Esophagus muscularis mucosa (tissue), 4 donors: ENCODE results near the gene HIP1R. TPM values are rescaled to one million over a fixed set of nuclear protein-coding genes. Genes with fewer than 3 reads are reported as not detected.

Experiments used
- DNase-seq: peaks from one replicate; pipeline ENCODE4 v3.0.0-alpha.2; 2017; ENCODE audit errors: extremely low spot score
- H3K27ac ChIP-seq, 4 donors: fragments of 200-600 bp; sonication (generic); replicated peaks in 1 of 4; 1 replicate in 3 of 4; 2 replicates in 1 of 4; pipeline ENCODE4 v1.5.1; 2016 to 2019; ENCODE audit warnings: mild to moderate bottlenecking in 1 of 4
- H3K27me3 ChIP-seq, 4 donors: fragments of 200-600 bp; sonication (generic); one replicate each; pipeline versions ENCODE4 v1.5.1 to v1.6.0; 2016 to 2019
- H3K36me3 ChIP-seq, 4 donors: fragments of 200-600 bp; sonication (generic); one replicate each; pipeline ENCODE4 v1.5.1; 2016 to 2019
- H3K4me1 ChIP-seq, 4 donors: fragments of 200-600 bp; sonication (generic); one replicate each; pipeline ENCODE4 v1.5.1; 2016 to 2019
- H3K4me3 ChIP-seq, 4 donors: fragments of 200-600 bp; sonication (generic); 1 replicate in 2 of 4; 2 replicates in 2 of 4; pipeline ENCODE4 v1.5.1; 2016 to 2019; ENCODE audit warnings: mild to moderate bottlenecking in 4 of 4, moderate library complexity in 1 of 4
- H3K9me3 ChIP-seq, 4 donors: fragments of 200-600 bp; sonication (generic); 1 replicate in 3 of 4; 2 replicates in 1 of 4; pipeline ENCODE4 v1.5.1; 2016 to 2019
- EP300 ChIP-seq: sonication (generic); formaldehyde crosslinking; IDR thresholded peaks from one replicate; pipeline ENCODE4 v1.6.1; 2017; ENCODE audit warnings: antibody characterized with exemption
- POLR2A ChIP-seq: fragments of 450-650 bp; IDR thresholded peaks from one replicate; pipeline ENCODE4 v1.6.1; 2017; ENCODE audit warnings: antibody characterized with exemption, moderate library complexity, mild to moderate bottlenecking, low read depth
- POLR2AphosphoS5 ChIP-seq, 2 donors: sonication (generic); formaldehyde crosslinking; IDR thresholded peaks; one replicate each; pipeline ENCODE4 v1.6.1; 2017; ENCODE audit warnings: antibody characterized with exemption in 2 of 2
- WGBS: methylation state at CpG from one replicate; pipeline ENCODE4 v1.1.5; 2018; 5-methylcytosine and 5-hydroxymethylcytosine counted together
- intact Hi-C: fragments of 100-400 bp; cut with DNase I; formaldehyde crosslinking; loops from one replicate; pipeline ENCODE4 v1.15.1; 2023
- total RNA-seq, 4 donors: library from RNA; depleted of rRNA; stranded (reverse); fragments of >200 nt; gene quantifications; one replicate each; pipeline versions ENCODE4 v1.1.0 to v1.2.1, GENCODE V29; 2016
- TF ChIP-seq, protein P1 (sequence below), 3 experiments: fragments of 200-600 bp in 2 of 3; fragments of 450-650 bp in 1 of 3; sonication (generic) in 2 of 3; IDR thresholded peaks; one replicate each; pipeline ENCODE4 v1.5.1; 2017 to 2019; ENCODE audit warnings: antibody characterized with exemption in 3 of 3, mild to moderate bottlenecking in 2 of 3, moderate library complexity in 1 of 3

Gene HIP1R
- total RNA-seq, 4 donors from 2014 or later = 13.3 to 38.3 (median 23.7) TPM

DNA sequence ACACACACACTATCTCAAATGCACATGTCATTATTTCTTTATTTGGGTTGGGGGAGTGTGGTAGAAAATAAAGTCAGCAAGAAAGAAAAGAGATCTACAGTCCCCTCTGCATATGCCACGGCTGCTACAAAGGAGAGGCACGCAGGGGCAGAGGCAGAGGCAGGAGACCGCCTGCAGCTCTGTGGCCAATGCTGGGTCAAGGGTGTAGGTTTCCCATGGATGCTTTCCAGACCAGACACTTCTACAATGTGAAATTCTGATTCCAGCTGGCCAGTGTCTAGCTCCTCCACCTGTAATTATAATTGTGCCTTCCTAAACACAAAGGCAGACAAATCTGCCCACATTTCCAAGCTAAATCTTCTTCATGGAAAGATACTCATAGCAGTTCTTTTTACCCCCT, 41.5 kb downstream of the HIP1R start:
- no peak overlapping the region for H3K4me3 ChIP-seq
- H3K9me3 ChIP-seq = no peaks in the 10 kb centered on the region
- H3K27ac ChIP-seq = peak overlapping the region in 3 of 4 donors; percentile 4 to 36 (median 14)
- TF ChIP-seq, protein P1, sequence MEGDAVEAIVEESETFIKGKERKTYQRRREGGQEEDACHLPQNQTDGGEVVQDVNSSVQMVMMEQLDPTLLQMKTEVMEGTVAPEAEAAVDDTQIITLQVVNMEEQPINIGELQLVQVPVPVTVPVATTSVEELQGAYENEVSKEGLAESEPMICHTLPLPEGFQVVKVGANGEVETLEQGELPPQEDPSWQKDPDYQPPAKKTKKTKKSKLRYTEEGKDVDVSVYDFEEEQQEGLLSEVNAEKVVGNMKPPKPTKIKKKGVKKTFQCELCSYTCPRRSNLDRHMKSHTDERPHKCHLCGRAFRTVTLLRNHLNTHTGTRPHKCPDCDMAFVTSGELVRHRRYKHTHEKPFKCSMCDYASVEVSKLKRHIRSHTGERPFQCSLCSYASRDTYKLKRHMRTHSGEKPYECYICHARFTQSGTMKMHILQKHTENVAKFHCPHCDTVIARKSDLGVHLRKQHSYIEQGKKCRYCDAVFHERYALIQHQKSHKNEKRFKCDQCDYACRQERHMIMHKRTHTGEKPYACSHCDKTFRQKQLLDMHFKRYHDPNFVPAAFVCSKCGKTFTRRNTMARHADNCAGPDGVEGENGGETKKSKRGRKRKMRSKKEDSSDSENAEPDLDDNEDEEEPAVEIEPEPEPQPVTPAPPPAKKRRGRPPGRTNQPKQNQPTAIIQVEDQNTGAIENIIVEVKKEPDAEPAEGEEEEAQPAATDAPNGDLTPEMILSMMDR (IDR thresholded peaks at IDR 0.05) = no peak
- TF ChIP-seq POLR2A (no peak), EP300 (no peak)
- no peaks in the 10 kb centered on the region for H3K36me3 ChIP-seq
- H3K4me1 ChIP-seq = peaks cover 81 to 99% (median 98%) of the 10 kb centered on the region in 4 donors
- intact Hi-C loops = no loop called here
- no peak for DNase-seq
- no peaks in the 10 kb centered on the region for H3K27me3 ChIP-seq
- 60% methylated on average over 3 of the region's 3 CpGs for WGBS

DNA sequence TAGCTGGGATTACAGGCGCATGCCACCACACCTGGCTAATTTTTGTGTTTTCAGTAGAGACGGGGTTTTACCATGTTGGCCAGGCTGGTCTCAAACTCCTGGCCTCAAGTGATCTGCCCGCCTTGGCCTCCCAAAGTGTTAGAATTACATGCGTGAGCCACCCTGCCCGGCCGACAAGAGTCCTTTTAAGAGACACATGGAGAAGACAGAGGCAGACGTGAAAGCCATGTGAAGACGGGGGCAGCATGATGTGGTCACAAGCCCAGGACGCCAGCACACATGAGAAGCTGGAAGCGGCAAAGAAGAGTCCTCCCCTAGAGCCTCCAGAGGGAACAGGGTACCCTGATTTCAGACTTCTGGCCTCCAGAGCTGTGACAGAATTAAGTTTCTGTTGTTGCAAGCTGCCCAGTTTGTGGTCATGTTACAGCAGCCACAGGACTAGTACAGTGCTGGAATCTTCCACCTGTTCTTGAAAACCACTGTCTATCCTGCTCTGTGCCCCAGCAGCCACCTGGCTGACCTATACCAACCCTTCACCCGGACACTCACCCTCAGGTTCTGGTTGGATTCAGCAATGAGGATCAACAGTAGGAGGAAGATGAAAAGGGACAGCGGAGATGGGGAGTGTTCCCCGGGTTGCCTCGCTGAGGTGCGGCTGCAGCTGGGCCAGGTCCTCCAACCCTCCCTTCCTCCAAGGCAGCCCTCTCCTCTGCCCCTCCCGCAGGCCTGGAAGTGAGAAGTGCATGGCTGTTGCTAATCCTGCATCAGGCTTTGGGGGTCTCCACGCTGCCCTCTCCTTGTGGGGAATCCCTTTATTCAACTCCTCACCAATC, 43.7 kb downstream of the HIP1R start:
- DNase-seq = no peak
- Histone ChIP-seq H3K27ac (peak overlapping the region in 3 of 4 donors; percentile 17 to 36 (median 22)), H3K4me1 (peaks cover 63 to 92% (median 86%) of the 10 kb centered on the region in 4 donors), H3K36me3 (no peaks in the 10 kb centered on the region), H3K4me3 (no peak overlapping the region), H3K27me3 (no peaks in the 10 kb centered on the region), H3K9me3 (no peaks in the 10 kb centered on the region)
- TF ChIP-seq POLR2A (no peak), POLR2AphosphoS5 (IDR thresholded peaks at IDR 0.05) (no peak)
- intact Hi-C loops = no loop called here
- WGBS = 83% methylated on average over 13 of the region's 17 CpGs

DNA sequence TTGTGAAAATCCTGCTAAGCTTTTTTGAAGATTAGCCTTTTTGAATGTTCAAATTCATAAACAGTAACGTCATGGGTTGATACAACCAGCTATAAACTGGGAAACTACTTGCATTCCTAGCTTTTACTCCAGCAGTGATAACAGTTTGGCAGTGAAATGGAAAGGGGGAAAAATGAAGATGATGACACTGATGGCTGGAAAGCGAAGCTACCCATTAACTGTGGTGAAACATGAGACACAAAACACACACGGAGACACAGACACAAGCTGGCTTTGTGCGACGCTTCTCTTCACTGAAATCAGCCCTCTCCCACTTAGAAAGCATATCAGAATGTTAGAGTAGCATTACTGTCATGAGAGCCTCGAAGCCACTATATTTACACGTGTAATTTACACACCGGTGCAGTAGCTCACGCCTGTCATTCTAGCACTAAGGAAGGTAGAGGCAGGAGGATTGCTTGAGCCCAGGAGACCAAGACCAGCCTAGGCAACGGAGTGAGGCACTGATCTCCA, 45.0 kb downstream of the HIP1R start:
- TF ChIP-seq, protein P1 (IDR thresholded peaks at IDR 0.05) = no peak
- TF ChIP-seq POLR2A (no peak), POLR2AphosphoS5 (IDR thresholded peaks at IDR 0.05) (no peak), EP300 (no peak)
- WGBS = 66% methylated on average over 10 of the region's 10 CpGs
- H3K36me3 ChIP-seq = no peaks in the 10 kb centered on the region
- no peak for DNase-seq
- intact Hi-C loops = no loop called here
- no peak overlapping the region for H3K4me3 ChIP-seq
- H3K4me1 ChIP-seq = peaks cover 67 to 93% (median 85%) of the 10 kb centered on the region in 4 donors
- H3K27ac ChIP-seq = peak overlapping the region; percentile 23 to 57 (median 38)
- H3K9me3 ChIP-seq = no peaks in the 10 kb centered on the region
- H3K27me3 ChIP-seq = no peaks in the 10 kb centered on the region

DNA sequence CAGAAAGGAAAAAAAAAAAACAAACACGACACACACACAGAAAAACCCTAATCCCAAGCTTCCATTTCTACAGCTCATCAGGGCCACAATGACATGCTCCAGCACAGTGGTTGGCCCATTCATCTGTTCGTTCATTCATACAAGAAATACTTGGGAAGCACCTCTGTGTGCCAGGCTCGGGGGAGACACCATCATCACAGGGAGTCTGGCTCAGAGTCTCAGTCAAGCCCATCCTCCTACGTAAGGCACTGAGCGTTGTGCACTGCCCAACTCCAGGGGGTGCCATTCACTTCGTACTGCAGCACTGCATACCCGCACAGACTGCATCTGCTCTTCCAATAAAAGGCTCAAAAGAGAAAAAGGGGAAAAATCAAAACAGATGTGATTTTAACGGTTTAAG, 45.4 kb downstream of the HIP1R start:
- H3K36me3 ChIP-seq = no peaks in the 10 kb centered on the region
- TF ChIP-seq POLR2A (no peak), POLR2AphosphoS5 (IDR thresholded peaks at IDR 0.05) (peak in 1 of 2 donors; percentile 14), EP300 (no peak)
- TF ChIP-seq, protein P1 (IDR thresholded peaks at IDR 0.05) = peak; percentile 27 to 47 (median 42)
- H3K9me3 ChIP-seq = no peaks in the 10 kb centered on the region
- H3K27me3 ChIP-seq = no peaks in the 10 kb centered on the region
- 43% methylated on average over 8 of the region's 8 CpGs for WGBS
- peak overlapping the region; percentile 23 to 57 (median 37) for H3K27ac ChIP-seq
- H3K4me3 ChIP-seq = no peak overlapping the region
- intact Hi-C loops = no loop called here
- DNase-seq = no peak
- peaks cover 62 to 89% (median 80%) of the 10 kb centered on the region in 4 donors for H3K4me1 ChIP-seq

DNA sequence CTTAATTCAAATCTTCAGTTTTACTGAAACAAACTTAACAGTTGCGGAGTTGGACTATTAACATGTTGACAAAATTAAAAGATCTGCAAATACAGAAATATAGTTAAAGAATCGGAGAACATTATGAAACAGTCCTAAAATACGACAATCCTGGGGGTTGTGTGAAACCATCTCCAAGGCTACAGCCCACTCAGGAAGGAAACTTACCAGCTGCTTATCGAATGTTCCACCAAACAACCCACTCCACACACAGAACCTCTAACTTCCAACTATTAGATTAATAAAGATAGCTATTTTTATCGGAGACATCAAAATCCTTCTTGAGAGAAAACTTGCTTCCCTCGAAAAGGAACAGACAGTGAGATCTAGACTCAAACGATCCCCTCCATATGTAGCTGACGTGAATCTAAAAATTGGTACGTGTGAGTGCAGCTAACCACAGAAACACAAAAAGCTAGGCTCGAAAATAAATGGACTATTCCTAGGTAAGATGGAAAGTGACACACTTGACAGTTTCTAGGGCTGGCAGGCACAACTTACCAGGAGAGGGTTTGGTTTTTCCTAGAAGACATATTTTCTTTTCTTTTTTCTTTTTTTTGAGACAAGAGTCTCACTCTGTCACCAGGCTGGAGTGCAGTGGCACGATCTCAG, 47.8 kb downstream of the HIP1R start:
- TF ChIP-seq POLR2AphosphoS5 (IDR thresholded peaks at IDR 0.05) (no peak), POLR2A (no peak), EP300 (no peak)
- TF ChIP-seq, protein P1 (IDR thresholded peaks at IDR 0.05) = no peak
- Histone ChIP-seq H3K4me1 (peaks cover 64 to 88% (median 76%) of the 10 kb centered on the region in 4 donors), H3K27ac (no peak overlapping the region), H3K4me3 (no peak overlapping the region), H3K36me3 (no peaks in the 10 kb centered on the region), H3K27me3 (no peaks in the 10 kb centered on the region), H3K9me3 (no peaks in the 10 kb centered on the region)
- WGBS = 72% methylated on average over 11 of the region's 11 CpGs
- DNase-seq = no peak
- intact Hi-C loops = no loop called here
